Stimulated activated CD8-positive, alpha-beta memory T cell treated with anti-CD3 and anti-CD28 coated beads, Interleukin-7, amount 100 ng/mL, for 4 hours (primary cell): ENCODE data around the gene SEMA3D.
"Not testable (repeated sequence)": the region's sequence is repeated elsewhere in the genome, so short reads cannot be mapped to it uniquely, and the experiment has no call there.

ENCODE experiments used
- DNase-seq, 2 donors: peaks; one replicate each; pipeline ENCODE4 v3.0.0-alpha.2; 2020; ENCODE audit warnings: low read depth in 2 of 2

Gene SEMA3D

GRCh38 chr7:84997626-84998025 lies 189.2 kb downstream of the SEMA3D start:
- DNase-seq = no peak

GRCh38 chr7:84992954-84993353 lies 193.9 kb downstream of the SEMA3D start:
- not testable (repeated sequence) for DNase-seq

- DNase-seq = no peak
Observed at GRCh38 chr7:84985073-84985784, 201.6 kb downstream of the SEMA3D start.

- DNase-seq = no peak
Observed at GRCh38 chr7:84982199-84982598, 204.7 kb downstream of the SEMA3D start.

GRCh38 chr7:84981055-84981976 lies 205.5 kb downstream of the SEMA3D start:
- DNase-seq = no peak

- DNase-seq = no peak
Observed at GRCh38 chr7:84975586-84976185, 211.2 kb downstream of the SEMA3D start.

- no peak for DNase-seq
Observed at GRCh38 chr7:84971360-84971759, 215.5 kb downstream of the SEMA3D start.

GRCh38 chr7:84970670-84971069 lies 216.2 kb downstream of the SEMA3D start:
- no peak for DNase-seq

- DNase-seq = no peak
Observed at GRCh38 chr7:84953234-84953633, 233.6 kb downstream of the SEMA3D start.

GRCh38 chr7:84950836-84951235 lies 236.0 kb downstream of the SEMA3D start:
- no peak for DNase-seq

GRCh38 chr7:84949501-84949900 lies 237.4 kb downstream of the SEMA3D start:
- no peak for DNase-seq

- no peak for DNase-seq
Observed at GRCh38 chr7:84949067-84949466, 237.8 kb downstream of the SEMA3D start.

- DNase-seq = no peak
Observed at GRCh38 chr7:84948634-84949033, 238.2 kb downstream of the SEMA3D start.

- DNase-seq = no peak
Observed at GRCh38 chr7:84946549-84946948, 240.3 kb downstream of the SEMA3D start.
